PC-9 (cell line): ENCODE results near the gene PGK2.

Experiments used
- CTCF ChIP-seq: fragments of 200-600 bp; sonication (generic); conservative IDR thresholded peaks from 2 replicates; pipeline ENCODE4 v1.6.1; 2017; ENCODE audit warnings: mixed run types, antibody characterized with exemption, mild to moderate bottlenecking, moderate library complexity
- EZH2 ChIP-seq: fragments of 200-600 bp; sonication (generic); IDR thresholded peaks from 2 replicates; pipeline ENCODE4 v1.8.0; 2017; ENCODE audit warnings: antibody characterized with exemption, low read depth

GRCh38 chr6:49744259-49744658 is 42.8 kb downstream of the PGK2 start, which contains the start of gene CRISP3:
- TF ChIP-seq CTCF: no peak
- TF ChIP-seq EZH2: no peak
